DND-41 (cell line): ENCODE results near the gene SORCS1.

Source experiments
- CTCF ChIP-seq: IDR thresholded peaks from 2 replicates; pipeline ENCODE4 v1.5.1; 2012; ENCODE audit warnings: borderline replicate concordance, low read length, moderate library complexity, mild to moderate bottlenecking; ENCODE audit not compliant: poor library complexity, severe bottlenecking; ENCODE audit errors: extremely low read depth
- EZH2 ChIP-seq: IDR thresholded peaks from 3 replicates; pipeline ENCODE4 v1.6.1; 2012; ENCODE audit warnings: borderline replicate concordance, low read depth, mild to moderate bottlenecking, moderate library complexity, low read length, inconsistent platforms; ENCODE audit not compliant: severe bottlenecking

DNA sequence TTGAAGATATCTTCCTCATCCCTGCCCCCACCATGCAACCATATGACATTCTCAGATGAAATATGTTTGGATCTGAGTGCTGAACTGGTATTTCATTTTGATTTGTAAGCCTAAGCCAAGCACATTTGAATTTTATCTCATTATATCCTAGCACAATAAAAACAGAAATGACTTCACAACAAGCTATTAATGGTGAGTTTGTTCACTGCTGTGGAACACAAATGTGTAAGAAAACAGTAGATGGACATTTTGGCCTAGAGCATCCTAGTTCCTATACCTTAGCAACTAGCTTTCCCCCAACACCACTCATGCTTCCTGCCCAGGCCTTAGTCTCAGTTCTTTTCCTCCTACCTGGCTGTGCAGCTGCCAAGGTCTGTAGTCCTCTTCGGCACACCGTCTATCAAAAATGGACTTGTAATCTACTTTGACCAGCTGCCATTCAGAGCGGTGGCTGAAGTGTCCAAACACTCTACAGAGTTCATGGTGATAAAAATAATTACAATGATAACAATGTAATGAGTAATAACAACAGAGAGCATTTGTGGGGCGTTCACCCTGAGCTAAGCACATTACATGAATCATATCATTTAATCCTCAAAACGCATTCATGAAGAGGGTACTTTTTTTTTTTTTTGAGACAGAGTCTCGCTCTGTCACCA lies 491.9 kb downstream of the SORCS1 start:
- TF ChIP-seq CTCF (no peak), EZH2 (no peak)
